ENCODE data around the gene CEACAM21. TPM values are rescaled to one million over a fixed set of nuclear protein-coding genes. Genes with fewer than 3 reads are reported as not detected.
A peak's percentile ranks its signal among the peaks of the same experiment; 100 is the strongest.

The CEACAM21 gene
- total and polyA plus RNA-seq, 4 donors, result 0.38 to 3.1 (median 1.6) TPM; not detected in 1

DNA sequence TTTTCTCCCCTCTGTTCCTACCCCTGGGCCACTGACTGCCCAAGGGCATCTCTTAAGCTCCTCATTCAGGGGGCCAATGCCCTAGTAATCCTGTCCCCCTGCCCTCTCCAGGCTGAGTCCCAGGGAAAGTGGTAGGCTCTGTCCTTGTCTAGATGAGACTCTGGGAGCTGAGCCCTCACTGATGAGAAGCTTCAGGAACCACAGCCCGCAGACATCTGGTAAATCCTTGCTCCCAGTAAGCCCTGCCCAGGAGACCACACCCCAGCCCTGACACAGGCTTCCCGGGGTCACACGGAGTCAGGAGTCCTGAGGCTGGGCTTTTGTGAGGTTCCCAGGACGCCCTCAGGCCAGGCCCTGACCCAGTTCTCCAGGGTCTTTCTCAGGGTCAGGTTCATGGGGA is 49.0 kb downstream of the CEACAM21 start:
- Histone ChIP-seq H3K27me3 (ENCODE audit: control insufficient read depth in 1 of 2, insufficient read depth in 2 of 2, low read length in 1 of 2) (no peaks in the 10 kb centered on the region), H3K36me3 (ENCODE audit: control insufficient read depth in 1 of 2, insufficient read depth in 2 of 2, low read length in 1 of 2) (no peaks in the 10 kb centered on the region), H3K9me3 (ENCODE audit: control insufficient read depth, low read length) (no peaks in the 10 kb centered on the region), H3K4me1 (ENCODE audit: control insufficient read depth in 1 of 2, insufficient read depth in 2 of 2, low read length in 2 of 2) (no peaks in the 10 kb centered on the region), H3K4me3 (ENCODE audit: low read length in 2 of 2) (no peak overlapping the region), H3K27ac (ENCODE audit: low read depth in 1 of 2, low read length in 2 of 2) (no peak overlapping the region)
- DNase-seq (peak in 1 of 2 donors; percentile 57), ATAC-seq (ENCODE audit: low FRiP score) (no peak)
- WGBS, 2 donors, result 49 to 51% methylated on average over 4 of the region's 4 CpGs
- intact Hi-C loops (cut with DNase I), result no loop called here

- ATAC-seq (ENCODE audit: low FRiP score) (no peak), DNase-seq (peak in 1 of 2 donors; percentile 42)
- Histone ChIP-seq H3K4me3 (ENCODE audit: low read length in 2 of 2) (no peak overlapping the region), H3K4me1 (ENCODE audit: control insufficient read depth in 1 of 2, insufficient read depth in 2 of 2, low read length in 2 of 2) (no peaks in the 10 kb centered on the region), H3K36me3 (ENCODE audit: control insufficient read depth in 1 of 2, insufficient read depth in 2 of 2, low read length in 1 of 2) (no peaks in the 10 kb centered on the region), H3K27ac (ENCODE audit: low read depth in 1 of 2, low read length in 2 of 2) (no peak overlapping the region), H3K27me3 (ENCODE audit: control insufficient read depth in 1 of 2, insufficient read depth in 2 of 2, low read length in 1 of 2) (no peaks in the 10 kb centered on the region), H3K9me3 (ENCODE audit: control insufficient read depth, low read length) (no peaks in the 10 kb centered on the region)
- intact Hi-C loops (cut with DNase I), result no loop called here
- WGBS, 2 donors, result 42 to 51% methylated on average over 3 of the region's 3 CpGs
Measured at GRCh38 chr19:41626278-41626677, 50.3 kb downstream of the CEACAM21 start.

DNA sequence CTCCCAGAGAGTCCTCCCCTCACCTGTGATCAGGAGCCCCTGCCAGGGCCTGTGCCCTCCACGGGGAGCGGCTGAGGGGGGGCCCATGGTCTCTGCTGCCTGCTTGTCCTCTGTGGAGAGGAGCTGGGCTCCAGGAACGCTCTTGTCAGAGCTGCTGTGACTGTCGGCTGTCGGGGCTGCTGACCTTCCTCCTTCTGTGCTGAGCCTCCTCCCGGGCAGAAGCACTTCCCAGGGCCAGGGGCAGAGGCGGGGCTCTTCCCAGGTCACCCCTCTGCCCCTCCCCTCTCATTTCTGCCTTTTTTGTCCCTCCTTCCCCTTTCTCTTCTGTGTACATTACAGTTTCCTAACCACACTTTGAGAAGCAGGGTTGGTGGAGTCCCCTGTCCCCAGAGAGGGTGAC is 50.9 kb downstream of the CEACAM21 start, which contains the start of gene CEACAM4:
TSS of gene CEACAM4 (minus strand) at position 198 of the 400 bp plus-strand sequence. CDS start at position 87, 111 bp downstream.
- Histone ChIP-seq H3K4me3 (ENCODE audit: low read length in 2 of 2) (no peak within 1 kb of the TSS), H3K9me3 (ENCODE audit: control insufficient read depth, low read length) (no peaks in the 10 kb centered on the region), H3K27ac (ENCODE audit: low read depth in 1 of 2, low read length in 2 of 2) (no peak within 1 kb of the TSS), H3K27me3 (ENCODE audit: control insufficient read depth in 1 of 2, insufficient read depth in 2 of 2, low read length in 1 of 2) (no peaks in the 10 kb centered on the region), H3K36me3 (ENCODE audit: control insufficient read depth in 1 of 2, insufficient read depth in 2 of 2, low read length in 1 of 2) (no peaks in the 10 kb centered on the region), H3K4me1 (ENCODE audit: control insufficient read depth in 1 of 2, insufficient read depth in 2 of 2, low read length in 2 of 2) (no peaks in the 10 kb centered on the region)
- intact Hi-C loops (cut with DNase I), result no loop called here
- DNase-seq (peak in 1 of 2 donors; percentile 72), ATAC-seq (ENCODE audit: low FRiP score) (peak; percentile 54)
- 35 to 38% methylated on average over 7 of the region's 7 CpGs for WGBS, 2 donors

DNA sequence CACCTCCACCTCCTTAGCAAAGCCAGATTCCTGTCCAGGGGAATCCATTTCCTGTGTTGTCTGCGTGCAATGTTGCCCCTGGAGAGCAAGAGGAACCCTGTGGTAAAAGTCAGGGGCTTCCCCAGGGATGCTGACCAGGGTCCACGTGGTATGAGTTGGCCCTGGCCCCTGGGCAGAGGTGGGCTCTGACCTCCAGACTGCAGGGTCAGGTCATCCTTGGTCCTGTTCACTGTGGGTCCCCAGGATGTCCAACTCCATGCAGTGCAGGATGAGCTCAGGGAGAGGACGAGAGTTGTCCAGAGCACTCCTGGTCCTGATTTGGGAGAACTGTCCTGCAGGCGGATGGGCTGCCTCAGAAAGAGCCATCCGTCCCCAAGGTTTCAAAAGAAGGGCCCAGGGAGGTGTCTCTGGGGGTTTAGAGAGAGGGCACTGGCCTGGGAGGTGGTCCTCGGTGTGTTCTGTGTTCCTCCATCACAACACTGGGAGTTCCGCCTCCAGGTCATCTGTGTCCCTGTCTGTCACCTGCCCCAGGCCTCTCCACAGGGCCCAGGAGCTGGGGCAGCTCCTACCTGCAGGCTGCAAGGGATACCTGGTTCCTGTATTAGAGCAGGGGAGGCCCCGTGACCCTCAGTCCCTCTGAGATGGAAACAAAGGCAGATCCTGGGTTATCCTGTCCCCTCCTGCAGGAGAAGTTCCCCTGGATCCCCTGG is 52.2 kb downstream of the CEACAM21 start:
- no peak overlapping the region for H3K4me3 ChIP-seq (ENCODE audit: low read length in 2 of 2)
- 60 to 64% methylated on average over 8 of the region's 8 CpGs for WGBS, 2 donors
- no peaks in the 10 kb centered on the region for H3K9me3 ChIP-seq (ENCODE audit: control insufficient read depth, low read length)
- no peak for DNase-seq
- H3K4me1 ChIP-seq (ENCODE audit: control insufficient read depth in 1 of 2, insufficient read depth in 2 of 2, low read length in 2 of 2), result no peaks in the 10 kb centered on the region
- H3K36me3 ChIP-seq (ENCODE audit: control insufficient read depth in 1 of 2, insufficient read depth in 2 of 2, low read length in 1 of 2), result no peaks in the 10 kb centered on the region
- no peak overlapping the region for H3K27ac ChIP-seq (ENCODE audit: low read depth in 1 of 2, low read length in 2 of 2)
- intact Hi-C loops (cut with DNase I), result no loop called here
- no peak for ATAC-seq (ENCODE audit: low FRiP score)
- no peaks in the 10 kb centered on the region for H3K27me3 ChIP-seq (ENCODE audit: control insufficient read depth in 1 of 2, insufficient read depth in 2 of 2, low read length in 1 of 2)

Other genes starting within 250 kb of the CEACAM21 start
- gene TGFB1, start 222.2 kb upstream of the CEACAM21 start, total RNA-seq, result 10 to 100 TPM; 81.6 to 97.5 TPM
- 10 to 100 TPM; 25.4 to 56.6 TPM for gene TGFB1, start 222.2 kb upstream of the CEACAM21 start, polyA plus RNA-seq
- 1 to 10 TPM; 4.1 to 5.6 TPM for gene B9D2, start 212.0 kb upstream of the CEACAM21 start, total RNA-seq
- 10 to 100 TPM in 1 of 2 donors, 1 to 10 TPM in 1; 1.6 to 13.5 TPM for gene B9D2, start 212.0 kb upstream of the CEACAM21 start, polyA plus RNA-seq
- 10 to 100 TPM in 1 of 2 donors, 1 to 10 TPM in 1; 9.5 to 28.2 TPM for gene TMEM91, start 199.6 kb upstream of the CEACAM21 start, total RNA-seq
- gene TMEM91, start 199.6 kb upstream of the CEACAM21 start, polyA plus RNA-seq, result 10 to 100 TPM in 1 of 2 donors, 1 to 10 TPM in 1; 8.9 to 55.8 TPM
- 1 to 10 TPM; 5.5 to 8.7 TPM for gene EXOSC5, start 178.8 kb upstream of the CEACAM21 start, total RNA-seq
- 10 to 100 TPM in 1 of 2 donors, 1 to 10 TPM in 1; 9.9 to 15.4 TPM for gene EXOSC5, start 178.8 kb upstream of the CEACAM21 start, polyA plus RNA-seq
- 10 to 100 TPM; 11.6 to 15.2 TPM for gene BCKDHA, start 178.3 kb upstream of the CEACAM21 start, total RNA-seq
- gene BCKDHA, start 178.3 kb upstream of the CEACAM21 start, polyA plus RNA-seq, result 10 to 100 TPM; 11.1 to 50.6 TPM
- gene B3GNT8, start 148.8 kb upstream of the CEACAM21 start, total RNA-seq, result 1 to 10 TPM; 3.2 to 3.9 TPM
- gene B3GNT8, start 148.8 kb upstream of the CEACAM21 start, polyA plus RNA-seq, result 1 to 10 TPM; 3.7 to 7.4 TPM
- 10 to 100 TPM; 28.3 to 31.5 TPM for gene DMAC2, start 136.3 kb upstream of the CEACAM21 start, total RNA-seq
- gene DMAC2, start 136.3 kb upstream of the CEACAM21 start, polyA plus RNA-seq, result 10 to 100 TPM; 32.0 to 41.6 TPM
- not detected for gene ERICH4, start 133.0 kb upstream of the CEACAM21 start, total RNA-seq
- gene ERICH4, start 133.0 kb upstream of the CEACAM21 start, polyA plus RNA-seq, result 10 to 100 TPM in 1 of 2 donors, not detected in 1; 13.4 TPM
- gene CEACAM4, start 50.9 kb downstream of the CEACAM21 start, total RNA-seq, result 1 to 10 TPM in 1 of 2 donors, under 1 TPM in 1; 0.84 to 1.8 TPM
- under 1 TPM in 1 of 2 donors, not detected in 1; 0.51 TPM for gene CEACAM4, start 50.9 kb downstream of the CEACAM21 start, polyA plus RNA-seq
- under 1 TPM in 1 of 2 donors, not detected in 1; 0.26 TPM for gene CEACAM7, start 112.1 kb downstream of the CEACAM21 start, total RNA-seq
- 1 to 10 TPM in 1 of 2 donors, under 1 TPM in 1; 0.61 to 7.4 TPM for gene CEACAM7, start 112.1 kb downstream of the CEACAM21 start, polyA plus RNA-seq
- 1 to 10 TPM in 1 of 2 donors, under 1 TPM in 1; 0.30 to 1.0 TPM for gene CEACAM5, start 132.5 kb downstream of the CEACAM21 start, total RNA-seq
- 1 to 10 TPM in 1 of 2 donors, under 1 TPM in 1; 0.67 to 9.4 TPM for gene CEACAM5, start 132.5 kb downstream of the CEACAM21 start, polyA plus RNA-seq
- under 1 TPM in 1 of 2 donors, not detected in 1; 0.33 TPM for gene CEACAM6, start 179.4 kb downstream of the CEACAM21 start, total RNA-seq
- 1 to 10 TPM in 1 of 2 donors, under 1 TPM in 1; 0.33 to 6.5 TPM for gene CEACAM6, start 179.4 kb downstream of the CEACAM21 start, polyA plus RNA-seq
- gene CEACAM3, start 220.4 kb downstream of the CEACAM21 start, total RNA-seq, result under 1 TPM; 0.39 to 0.99 TPM
- not detected for gene CEACAM3, start 220.4 kb downstream of the CEACAM21 start, polyA plus RNA-seq